H1 (cell line): ENCODE results near the gene OR2F2. TPM values are rescaled to one million over a fixed set of nuclear protein-coding genes. Genes with fewer than 3 reads are reported as not detected.
A peak's percentile ranks its signal among the peaks of the same experiment; 100 is the strongest.

Experiments
- CTCF ChIA-PET: fragments of 300-600 bp; sonication (Branson Sonifier 250); formaldehyde crosslinking; loops from one replicate; lab custom pipeline; 2021; ENCODE audit not compliant: partially characterized antibody; lab: Charles Lee
- POLR2A ChIA-PET: fragments of 300-600 bp; sonication (Branson Sonifier 250); formaldehyde crosslinking; loops from one replicate; lab custom pipeline; 2021; ENCODE audit warnings: inconsistent platforms; ENCODE audit not compliant: partially characterized antibody; lab: Charles Lee
- DNase-seq, 2 experiments: peaks; one replicate each; pipeline versions ENCODE4 v3.0.0 to v3.0.0-alpha.2; 2010 to 2022; ENCODE audit warnings: low spot score in 2 of 2, low read depth in 1 of 2, mixed read lengths in 1 of 2
- FAIRE-seq: peaks from 2 replicates; lab custom pipeline; 2011; peaks lifted over from hg19 to GRCh38; lab: Jason Lieb, UNC
- H2AFZ ChIP-seq: 2 replicates; pipeline ENCODE4 v1.8.1; 2012; ENCODE audit warnings: low read length, inconsistent platforms
- H2AK5ac ChIP-seq: 2 replicates; pipeline ENCODE4 v1.6.1; 2013; ENCODE audit warnings: low read depth, low read length
- H2BK120ac ChIP-seq: replicated peaks from 2 replicates; pipeline ENCODE3; 2013; ENCODE audit warnings: low read depth, low read length, inconsistent platforms
- H2BK12ac ChIP-seq: 2 replicates; pipeline ENCODE4 v1.6.1; 2013; ENCODE audit warnings: low read depth, low read length
- H2BK15ac ChIP-seq: 2 replicates; pipeline ENCODE4 v1.6.1; 2013; ENCODE audit warnings: low read length
- H2BK20ac ChIP-seq: 2 replicates; pipeline ENCODE4 v1.6.1; 2013; ENCODE audit warnings: low read length
- H2BK5ac ChIP-seq: 2 replicates; pipeline ENCODE4 v1.6.1; 2013; ENCODE audit warnings: low read depth, low read length
- H3K14ac ChIP-seq: 2 replicates; pipeline ENCODE4 v1.6.1; 2013; ENCODE audit warnings: inconsistent platforms; ENCODE audit not compliant: insufficient read length
- H3K18ac ChIP-seq: 2 replicates; pipeline ENCODE4 v1.6.1; 2013; ENCODE audit warnings: low read length; ENCODE audit errors: extremely low read depth
- H3K23ac ChIP-seq: 2 replicates; pipeline ENCODE4 v1.6.1; 2013; ENCODE audit warnings: inconsistent platforms; ENCODE audit not compliant: insufficient read length
- H3K23me2 ChIP-seq: 2 replicates; pipeline ENCODE4 v1.6.1; 2013; ENCODE audit warnings: low read depth, low read length
- H3K27ac ChIP-seq: 2 replicates; pipeline ENCODE4 v1.6.1; 2011; ENCODE audit warnings: low read depth, low read length, inconsistent platforms
- H3K27me3 ChIP-seq, 4 experiments: replicated peaks in 1 of 4; 1 replicate in 1 of 4; 2 replicates in 3 of 4; pipeline versions ENCODE4 v1.6.1 to v1.8.1; 2011 to 2013; ENCODE audit warnings: low read length in 3 of 4, mild to moderate bottlenecking in 3 of 4, inconsistent platforms in 2 of 4, mixed read lengths in 2 of 4, moderate library complexity in 1 of 4; ENCODE audit not compliant: control insufficient read depth in 3 of 4, insufficient read depth in 3 of 4; ENCODE audit errors: extremely low read depth in 1 of 4
- H3K36me3 ChIP-seq, 4 experiments: 2 replicates each; pipeline versions ENCODE4 v1.6.1 to v1.8.1; 2011 to 2013; ENCODE audit warnings: mild to moderate bottlenecking in 4 of 4, low read length in 3 of 4, moderate library complexity in 2 of 4, control low read depth in 1 of 4, inconsistent platforms in 1 of 4; ENCODE audit not compliant: insufficient read depth in 4 of 4, control insufficient read depth in 2 of 4
- H3K4ac ChIP-seq: replicated peaks from 2 replicates; pipeline ENCODE3; 2013; ENCODE audit warnings: low read length, low read depth, mixed read lengths, inconsistent platforms; ENCODE audit not compliant: insufficient read length
- H3K4me1 ChIP-seq, 4 experiments: replicated peaks in 1 of 4; 1 replicate in 1 of 4; 2 replicates in 3 of 4; pipeline versions ENCODE4 v1.6.1 to v1.8.1; 2011 to 2013; ENCODE audit warnings: low read length in 3 of 4, inconsistent platforms in 2 of 4, mixed read lengths in 1 of 4; ENCODE audit not compliant: insufficient read depth in 4 of 4, control insufficient read depth in 3 of 4
- H3K4me2 ChIP-seq, 2 experiments: 2 replicates each; pipeline versions ENCODE4 v1.6.1 to v1.8.1; 2011 to 2013; ENCODE audit warnings: low read depth in 2 of 2, low read length in 2 of 2, control low read depth in 1 of 2, inconsistent platforms in 1 of 2, mild to moderate bottlenecking in 1 of 2; ENCODE audit not compliant: insufficient read depth in 1 of 2
- H3K4me3 ChIP-seq, 4 experiments: fragments of 200-600, 300-600 bp in 1 of 4; sonication (generic), shearing (Covaris generic), sonication (Bioruptor Twin) in 1 of 4; 2 replicates each; pipeline versions ENCODE4 v1.5.1 to v1.8.1; 2011 to 2016; ENCODE audit warnings: low read length in 4 of 4, low read depth in 3 of 4, control low read depth in 2 of 4, inconsistent platforms in 2 of 4, mild to moderate bottlenecking in 2 of 4, mixed read lengths in 1 of 4, moderate library complexity in 1 of 4; ENCODE audit not compliant: insufficient read depth in 2 of 4; ENCODE audit errors: extremely low read depth in 1 of 4
- H3K56ac ChIP-seq: replicated peaks from 2 replicates; pipeline ENCODE3; 2013; ENCODE audit warnings: low read depth, mild to moderate bottlenecking, mixed read lengths, low read length, inconsistent platforms; ENCODE audit not compliant: insufficient read length
- H3K79me1 ChIP-seq: 2 replicates; pipeline ENCODE4 v1.6.1; 2013; ENCODE audit warnings: low read depth, low read length, control low read depth
- H3K79me2 ChIP-seq, 2 experiments: 2 replicates each; pipeline versions ENCODE4 v1.6.1 to v1.8.1; 2012 to 2013; ENCODE audit warnings: low read length in 2 of 2, mild to moderate bottlenecking in 2 of 2, inconsistent platforms in 1 of 2; ENCODE audit not compliant: insufficient read depth in 2 of 2, control insufficient read depth in 1 of 2
- H3K9ac ChIP-seq, 4 experiments: replicated peaks in 1 of 4; 1 replicate in 1 of 4; 2 replicates in 3 of 4; pipeline versions ENCODE4 v1.6.1 to v1.8.1; 2011 to 2013; ENCODE audit warnings: low read depth in 3 of 4, low read length in 3 of 4, control low read depth in 2 of 4, mild to moderate bottlenecking in 2 of 4, moderate library complexity in 2 of 4, inconsistent platforms in 1 of 4; ENCODE audit errors: extremely low read depth in 1 of 4
- H3K9me3 ChIP-seq, 2 experiments: 2 replicates each; pipeline versions ENCODE4 v1.6.1 to v1.8.1; 2012 to 2013; ENCODE audit warnings: mild to moderate bottlenecking in 2 of 2, moderate library complexity in 2 of 2, control low read depth in 1 of 2, inconsistent platforms in 1 of 2, low read depth in 1 of 2, low read length in 1 of 2, mixed read lengths in 1 of 2; ENCODE audit not compliant: insufficient read depth in 2 of 2
- H4K20me1 ChIP-seq, 2 experiments: replicated peaks in 1 of 2; 2 replicates each; pipeline versions ENCODE3 to v1.8.1; 2011 to 2013; ENCODE audit warnings: inconsistent platforms in 2 of 2, low read length in 2 of 2, mild to moderate bottlenecking in 1 of 2; ENCODE audit not compliant: insufficient read depth in 2 of 2, control insufficient read depth in 1 of 2
- H4K5ac ChIP-seq: 2 replicates; pipeline ENCODE4 v1.6.1; 2013; ENCODE audit warnings: low read length, low read depth, mixed read lengths, inconsistent platforms; ENCODE audit not compliant: insufficient read length
- H4K8ac ChIP-seq: 2 replicates; pipeline ENCODE4 v1.8.0; 2013; ENCODE audit warnings: mild to moderate bottlenecking, moderate library complexity, low read length, inconsistent platforms; ENCODE audit not compliant: insufficient read depth; ENCODE audit errors: extremely low read depth
- H4K91ac ChIP-seq: replicated peaks from 2 replicates; pipeline ENCODE3; 2013; ENCODE audit warnings: low read length, mixed read lengths, inconsistent platforms; ENCODE audit not compliant: insufficient read length
- CHD1 ChIP-seq: IDR thresholded peaks from 2 replicates; pipeline ENCODE4 v1.6.1; 2012; ENCODE audit warnings: low read depth, low read length, improper control_type of control experiment
- CTBP2 ChIP-seq: IDR thresholded peaks from 2 replicates; pipeline ENCODE4 v1.7.0; 2011; ENCODE audit warnings: borderline replicate concordance, mild to moderate bottlenecking, moderate library complexity, mixed read lengths, low read length; ENCODE audit not compliant: insufficient read depth, insufficient read length
- HDAC6 ChIP-seq: IDR thresholded peaks from one replicate; pipeline ENCODE4 v1.7.1; 2012; ENCODE audit warnings: low read depth, mild to moderate bottlenecking, inconsistent platforms, low read length, moderate library complexity
- RXRA ChIP-seq: IDR thresholded peaks from 2 replicates; pipeline ENCODE4 v1.6.1; 2011; ENCODE audit warnings: low read depth, mild to moderate bottlenecking, low read length, moderate library complexity; ENCODE audit not compliant: insufficient read depth
- SP2 ChIP-seq: IDR thresholded peaks from 2 replicates; pipeline ENCODE4 v1.6.1; 2012; ENCODE audit warnings: mild to moderate bottlenecking, low read length, inconsistent platforms
- TBP ChIP-seq: IDR thresholded peaks from 2 replicates; pipeline ENCODE4 v1.6.1; 2011; ENCODE audit warnings: low read depth, low read length, improper control_type of control experiment
- TCF12 ChIP-seq: IDR thresholded peaks from 2 replicates; pipeline ENCODE4 v1.6.1; 2011; ENCODE audit warnings: low read depth, mild to moderate bottlenecking, low read length
- YY1 ChIP-seq: IDR thresholded peaks from 2 replicates; pipeline ENCODE4 v1.6.1; 2011; ENCODE audit warnings: low read depth, mild to moderate bottlenecking, low read length
- WGBS, 2 experiments: shearing (Covaris generic) in 1 of 2; methylation state at CpG; one replicate each; pipeline versions ENCODE4 v1.1.6 to v1.1.7; 2013 to 2015; ENCODE audit warnings: low lambda C conversion rate in 2 of 2, mixed read lengths in 2 of 2, inconsistent platforms in 1 of 2, low coverage in 1 of 2, missing lambda C conversion rate in 1 of 2; ENCODE audit not compliant: insufficient replicate concordance in 2 of 2, insufficient coverage in 1 of 2, insufficient read length in 1 of 2; ENCODE audit errors: extremely low coverage in 1 of 2, missing lambda C conversion rate in 1 of 2; 5-methylcytosine and 5-hydroxymethylcytosine counted together
- polyA plus RNA-seq, 7 experiments: library from polyadenylated mRNA; depleted of rRNA in 3 of 7; stranded (reverse) in 5 of 7; unstranded in 2 of 7; fragments of >200 nt in 5 of 7; fragments of 200-250 nt in 2 of 7; gene quantifications; 1 replicate in 5 of 7; 2 replicates in 1 of 7; 4 replicates in 1 of 7; pipeline versions ENCODE4 v1.2.1 to v1.2.3, GENCODE V29; 2011 to 2013; ENCODE audit warnings: missing spikeins in 2 of 7, mixed read lengths in 2 of 7
- total RNA-seq: library from RNA; stranded (reverse); fragmentation: NEBNext Ultra II Directional; extraction: Animal tissue kit (Norgen Biotek cat#: 25700); gene quantifications from 2 replicates; pipeline ENCODE4 v1.2.1, GENCODE V29; 2021
- TF ChIP-seq, protein P1 (sequence below): IDR thresholded peaks from 2 replicates; pipeline ENCODE4 v1.6.1; 2012; ENCODE audit warnings: inconsistent platforms

Gene OR2F2
- total and polyA plus RNA-seq, 2 of the 8 experiments (the other 6 are each of a cell fraction or from before 2014, with no cell fraction given) = not detected

DNA sequence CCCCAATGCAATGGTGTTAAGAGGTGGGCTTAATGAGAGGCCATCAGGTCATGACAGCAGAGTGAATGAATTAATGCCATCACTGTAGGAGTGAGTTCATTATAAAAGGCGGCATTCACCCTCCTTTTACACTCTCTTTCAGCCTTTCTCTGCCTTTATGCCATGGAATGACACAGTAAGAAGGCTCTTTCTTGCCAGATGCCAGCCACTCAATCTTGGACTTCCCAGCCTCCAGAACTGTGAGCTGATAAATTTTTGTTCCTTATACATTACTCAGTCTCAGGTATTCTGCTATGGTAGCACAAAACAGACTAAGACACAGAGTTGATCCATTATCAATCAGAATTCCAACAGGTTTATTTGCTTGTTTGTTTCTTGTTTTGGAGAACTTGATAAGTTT lies 36.2 kb upstream of the OR2F2 start:
- no peak overlapping the region for H3K56ac ChIP-seq
- no peak overlapping the region for H3K27ac ChIP-seq
- H3K27me3 ChIP-seq = no peaks in the 10 kb centered on the region
- no peak overlapping the region for H2BK120ac ChIP-seq
- no peaks in the 10 kb centered on the region for H3K9me3 ChIP-seq
- no peak overlapping the region for H4K8ac ChIP-seq
- H2BK20ac ChIP-seq = no peak overlapping the region
- H3K18ac ChIP-seq = no peak overlapping the region
- no peak for TF ChIP-seq CTBP2
- TF ChIP-seq SP2 = no peak
- TF ChIP-seq TCF12 = no peak
- TF ChIP-seq HDAC6 = no peak
- TF ChIP-seq, protein P1, sequence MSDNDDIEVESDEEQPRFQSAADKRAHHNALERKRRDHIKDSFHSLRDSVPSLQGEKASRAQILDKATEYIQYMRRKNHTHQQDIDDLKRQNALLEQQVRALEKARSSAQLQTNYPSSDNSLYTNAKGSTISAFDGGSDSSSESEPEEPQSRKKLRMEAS = no peak
- TF ChIP-seq RXRA = no peak
- no peak for TF ChIP-seq TBP
- no peak for TF ChIP-seq CHD1
- no peak for TF ChIP-seq YY1
- CTCF ChIA-PET = interaction anchor here (1.4 kb wide), 2 partner anchors 8 to 10 kb away, joined by 4 to 6 read pairs; no protein-coding TSS in a partner anchor
- H3K4me1 ChIP-seq = peaks cover 6 to 18% (median 7%) of the 10 kb centered on the region in 4 experiments; a peak in 5 of 7 replicates
- POLR2A ChIA-PET = interaction anchor here (4.2 kb wide), 1 partner anchor 14 kb away, joined by 73 read pairs; no protein-coding TSS in a partner anchor
- H3K23ac ChIP-seq = no peak overlapping the region
- H2BK12ac ChIP-seq = no peak overlapping the region
- H4K20me1 ChIP-seq = peaks cover 6 to 12% of the 10 kb centered on the region in 2 experiments
- H3K9ac ChIP-seq = no peak overlapping the region
- H3K4me2 ChIP-seq = peak overlapping the region in 1 of 2 experiments; percentile 12; a peak in 1 of 4 replicates
- FAIRE-seq (no peak), DNase-seq (no peak)
- H2AFZ ChIP-seq = no peak overlapping the region
- 0 out of 8 replicates have a peak overlapping the region, but pooled peaks of 1 of the 4 experiments have one; percentile 6 for H3K4me3 ChIP-seq
- no peak overlapping the region for H2AK5ac ChIP-seq
- H3K79me1 ChIP-seq = 0 out of 2 replicates have a peak, but pooled peaks cover 3% of the 10 kb centered on the region
- 0 out of 8 replicates have a peak, but pooled peaks cover 0 to 3% (median 0%) of the 10 kb centered on the region in 4 experiments for H3K36me3 ChIP-seq
- 0 out of 2 replicates have a peak, but pooled peaks cover 2% of the 10 kb centered on the region for H3K23me2 ChIP-seq
- H2BK15ac ChIP-seq = no peak overlapping the region
- 95% methylated on average over 1 of the region's 1 CpG; no CpG with 5 or more reads in 1 of the 2 experiments for WGBS, 2 experiments
- no peak overlapping the region for H2BK5ac ChIP-seq
- H4K91ac ChIP-seq = no peak overlapping the region
- H3K14ac ChIP-seq = no peak overlapping the region
- H3K4ac ChIP-seq = no peak overlapping the region
- no peak overlapping the region for H4K5ac ChIP-seq
- H3K79me2 ChIP-seq = peaks cover 4 to 75% of the 10 kb centered on the region in 2 experiments
